IPS-18c (cell line): ENCODE data around the gene CDH4.

ENCODE experiments used
- H3K4me3 ChIP-seq: 2 replicates; pipeline ENCODE4 v1.7.0; 2013; ENCODE audit warnings: low read depth, mild to moderate bottlenecking, low read length, moderate library complexity; ENCODE audit not compliant: insufficient read depth
- H3K9me3 ChIP-seq: one replicate; pipeline ENCODE4 v1.6.1; 2013; ENCODE audit warnings: mild to moderate bottlenecking, low read length, moderate library complexity; ENCODE audit not compliant: control insufficient read depth, insufficient read depth

The CDH4 gene

GRCh38 chr20:61557621-61558020 lies 305.6 kb downstream of the CDH4 start:
- Histone ChIP-seq H3K4me3 (no peak overlapping the region), H3K9me3 (no peaks in the 10 kb centered on the region)

GRCh38 chr20:61558726-61559125 lies 306.7 kb downstream of the CDH4 start:
- Histone ChIP-seq H3K9me3 (no peaks in the 10 kb centered on the region), H3K4me3 (no peak overlapping the region)

GRCh38 chr20:61559706-61560315 lies 307.8 kb downstream of the CDH4 start:
- H3K9me3 ChIP-seq = no peaks in the 10 kb centered on the region
- no peak overlapping the region for H3K4me3 ChIP-seq

GRCh38 chr20:61560361-61560853 lies 308.3 kb downstream of the CDH4 start:
- Histone ChIP-seq H3K4me3 (no peak overlapping the region), H3K9me3 (no peaks in the 10 kb centered on the region)

- Histone ChIP-seq H3K4me3 (no peak overlapping the region), H3K9me3 (no peaks in the 10 kb centered on the region)
Observed at GRCh38 chr20:61561111-61561830, 309.2 kb downstream of the CDH4 start.

GRCh38 chr20:61562491-61562890 lies 310.4 kb downstream of the CDH4 start:
- H3K4me3 ChIP-seq = no peak overlapping the region
- H3K9me3 ChIP-seq = no peaks in the 10 kb centered on the region

- Histone ChIP-seq H3K4me3 (no peak overlapping the region), H3K9me3 (no peaks in the 10 kb centered on the region)
Observed at GRCh38 chr20:61562897-61563504, 310.9 kb downstream of the CDH4 start.

GRCh38 chr20:61564628-61565027 lies 312.6 kb downstream of the CDH4 start:
- Histone ChIP-seq H3K4me3 (no peak overlapping the region), H3K9me3 (no peaks in the 10 kb centered on the region)

- Histone ChIP-seq H3K4me3 (no peak overlapping the region), H3K9me3 (no peaks in the 10 kb centered on the region)
Observed at GRCh38 chr20:61565791-61566190, 313.7 kb downstream of the CDH4 start.

- Histone ChIP-seq H3K4me3 (no peak overlapping the region), H3K9me3 (no peaks in the 10 kb centered on the region)
Observed at GRCh38 chr20:61566691-61567090, 314.6 kb downstream of the CDH4 start.

GRCh38 chr20:61567204-61567603 lies 315.1 kb downstream of the CDH4 start:
- Histone ChIP-seq H3K4me3 (peak overlapping the region; percentile 20; the same call in 1 of the 2 replicates), H3K9me3 (no peaks in the 10 kb centered on the region)

- H3K9me3 ChIP-seq = no peaks in the 10 kb centered on the region
- no peak overlapping the region for H3K4me3 ChIP-seq
Observed at GRCh38 chr20:61569825-61570224, 317.8 kb downstream of the CDH4 start.

GRCh38 chr20:61570646-61571195 lies 318.7 kb downstream of the CDH4 start:
- H3K4me3 ChIP-seq = no peak overlapping the region
- H3K9me3 ChIP-seq = no peaks in the 10 kb centered on the region

GRCh38 chr20:61571221-61571620 lies 319.2 kb downstream of the CDH4 start:
- H3K9me3 ChIP-seq = no peaks in the 10 kb centered on the region
- no peak overlapping the region for H3K4me3 ChIP-seq

- Histone ChIP-seq H3K4me3 (no peak overlapping the region), H3K9me3 (no peaks in the 10 kb centered on the region)
Observed at GRCh38 chr20:61571916-61572711, 320.1 kb downstream of the CDH4 start.

GRCh38 chr20:61572789-61573188 lies 320.7 kb downstream of the CDH4 start:
- Histone ChIP-seq H3K9me3 (no peaks in the 10 kb centered on the region), H3K4me3 (no peak overlapping the region)
